ENCODE results near the gene AMPD3. TPM values are rescaled to one million over a fixed set of nuclear protein-coding genes. Genes with fewer than 3 reads are reported as not detected.

AMPD3 gene
- total RNA-seq, 1 experiment from 2014 or later, result 5.9 TPM

- H3K9me3 ChIP-seq (ENCODE audit: control insufficient read depth, low read depth, low read length), result no peaks in the 10 kb centered on the region
- no peak overlapping the region for H4K8ac ChIP-seq (replicated peaks; ENCODE audit: insufficient read length, low read depth, low read length)
- peaks cover 0 to 7% (median 0%) of the 10 kb centered on the region in 3 experiments; a peak in 5 of 7 replicates for H3K36me3 Mint-ChIP-seq (ENCODE audit: insufficient read depth in 1 of 3, low read depth in 3 of 3)
- no peak overlapping the region for H2BK120ac ChIP-seq (ENCODE audit: low read depth, low read length, poor library complexity, severe bottlenecking)
- no peak overlapping the region for H3K23ac ChIP-seq (ENCODE audit: insufficient read length, low read depth, low read length)
- H4K20me1 ChIP-seq (ENCODE audit: control insufficient read depth, insufficient read depth, insufficient read length), result no peaks in the 10 kb centered on the region
- H3K27me3 Mint-ChIP-seq (ENCODE audit: low read depth), result no peaks in the 10 kb centered on the region; the same call in 1 of the 2 replicates
- H3K79me2 ChIP-seq (ENCODE audit: insufficient read depth, low read length), result no peaks in the 10 kb centered on the region
- no peak overlapping the region for H2BK20ac ChIP-seq (ENCODE audit: low read depth, low read length, poor library complexity, severe bottlenecking)
- H3K4me3 Mint-ChIP-seq, result no peak overlapping the region
- H3K18ac ChIP-seq (ENCODE audit: insufficient read length, low read depth, low read length), result no peak overlapping the region
- no peak overlapping the region for H3K4me2 ChIP-seq (ENCODE audit: insufficient read depth, insufficient read length, low read length)
- H3T11ph ChIP-seq (ENCODE audit: low read length), result no peak overlapping the region
- H2AFZ ChIP-seq (ENCODE audit: low read length), result no peak overlapping the region
- H2AK5ac ChIP-seq (ENCODE audit: insufficient read length, low read length), result no peak overlapping the region
- no peak overlapping the region for H3K14ac ChIP-seq (ENCODE audit: insufficient read depth, low read length)
- peaks cover 25 to 39% of the 10 kb centered on the region in 2 experiments for H3K4me1 Mint-ChIP-seq
- no peak overlapping the region for H3K56ac ChIP-seq (ENCODE audit: insufficient read length, low read depth, low read length)
- no peak overlapping the region for H3K4ac ChIP-seq (ENCODE audit: low read depth, low read length)
- no peak overlapping the region for H3K9ac ChIP-seq (ENCODE audit: extremely low read depth, insufficient read length, low read length)
- no peaks in the 10 kb centered on the region for H3K79me1 ChIP-seq (ENCODE audit: insufficient read depth, low read depth, low read length, poor library complexity, severe bottlenecking)
- DNase-seq, result peak; percentile 28
- no CpG with 5 or more reads among the region's 7 CpGs for WGBS (ENCODE audit: extremely low coverage, insufficient read length, low lambda C conversion rate)
- H4K91ac ChIP-seq (ENCODE audit: insufficient read length, low read depth, low read length), result no peak overlapping the region
- H2BK5ac ChIP-seq (ENCODE audit: insufficient read length, low read length), result no peak overlapping the region
- H3K4me1 ChIP-seq (ENCODE audit: insufficient read depth, low read length), result peaks cover 10% of the 10 kb centered on the region; the same call in 1 of the 2 replicates
- H3K27me3 ChIP-seq (ENCODE audit: insufficient read depth, low read length), result no peaks in the 10 kb centered on the region
- H4K5ac ChIP-seq (ENCODE audit: insufficient read length, low read depth, low read length), result no peak overlapping the region
- H3K23me2 ChIP-seq (ENCODE audit: insufficient read length, low read depth, low read length, poor library complexity, severe bottlenecking), result no peaks in the 10 kb centered on the region
- no peaks in the 10 kb centered on the region for H3K9me3 Mint-ChIP-seq
- H2BK15ac ChIP-seq (ENCODE audit: low read depth, low read length), result no peak overlapping the region
- H3K27ac ChIP-seq (ENCODE audit: insufficient read length, low read depth, low read length), result no peak overlapping the region
- TF ChIP-seq CTCF (conservative IDR thresholded peaks at IDR 0.05), result no peak
- peak overlapping the region in 2 of 3 experiments; percentile 17 to 71; a peak in 2 of 7 replicates for H3K27ac Mint-ChIP-seq
- no peak overlapping the region for H2BK12ac ChIP-seq (ENCODE audit: insufficient read length, low read depth, low read length)
These were observed 4.2 kb downstream of the AMPD3 start for GRCh38 chr11:10459029-10459970.
